Renal pelvis (tissue), 12 donors: ENCODE measurements around the gene LIPC. TPM values are rescaled to one million over a fixed set of nuclear protein-coding genes. Genes with fewer than 3 reads are reported as not detected.
A peak's percentile ranks its signal among the peaks of the same experiment; 100 is the strongest.

Experiments used
- DNase-seq: peaks from one replicate; pipeline ENCODE4 v3.0.0-alpha.2; 2013
- long read RNA-seq, 16 experiments: transcript quantifications; one replicate each; lab custom pipeline, GENCODE V29; 2026
- polyA plus RNA-seq, 3 donors: library from polyadenylated mRNA; unstranded; fragments of 120-200 nt; gene quantifications; one replicate each; pipeline ENCODE4 v1.2.1, GENCODE V29; 2013; ENCODE audit not compliant: insufficient read length in 3 of 3

LIPC gene
- polyA plus RNA-seq = 10 to 100 TPM; 13.0 to 19.2 (median 16.0) TPM
- long read RNA-seq, donor 1, partial matches to known transcripts = 0 of 3 reads
- long read RNA-seq, donor 1, other reads (novel, unspliced or antisense) = 0 of 3 reads
- long read RNA-seq, donor 2, partial matches to known transcripts = 12 of 16 reads
- long read RNA-seq, donor 2, other reads (novel, unspliced or antisense) = 0 of 16 reads
- long read RNA-seq, donor 3, partial matches to known transcripts = 0 of 1 reads
- long read RNA-seq, donor 3, other reads (novel, unspliced or antisense) = 0 of 1 reads
- long read RNA-seq, donor 4, partial matches to known transcripts = 0 of 2 reads
- long read RNA-seq, donor 4, other reads (novel, unspliced or antisense) = 0 of 2 reads
- long read RNA-seq, donor 5, partial matches to known transcripts = 0 of 2 reads
- long read RNA-seq, donor 5, other reads (novel, unspliced or antisense) = 0 of 2 reads
- long read RNA-seq, donor 6, partial matches to known transcripts = 0 of 2 reads
- long read RNA-seq, donor 6, other reads (novel, unspliced or antisense) = 0 of 2 reads
- long read RNA-seq, donor 7, partial matches to known transcripts = 0 of 3 reads
- long read RNA-seq, donor 7, other reads (novel, unspliced or antisense) = 0 of 3 reads
- long read RNA-seq, donor 8 = 0 reads
- long read RNA-seq, donor 9, partial matches to known transcripts = 5 of 8 reads
- long read RNA-seq, donor 9, other reads (novel, unspliced or antisense) = 0 of 8 reads
- long read RNA-seq, donor 10, partial matches to known transcripts = 0 of 1 reads
- long read RNA-seq, donor 10, other reads (novel, unspliced or antisense) = 0 of 1 reads
- long read RNA-seq, donor 11, partial matches to known transcripts = 0 of 4 reads
- long read RNA-seq, donor 11, other reads (novel, unspliced or antisense) = 0 of 4 reads
- long read RNA-seq, donor 12, partial matches to known transcripts = 0 of 2 reads
- long read RNA-seq, donor 12, other reads (novel, unspliced or antisense) = 0 of 2 reads
- long read RNA-seq, donor 13, partial matches to known transcripts = 17 of 18 reads
- long read RNA-seq, donor 13, other reads (novel, unspliced or antisense) = 0 of 18 reads
- long read RNA-seq, donor 14 = 0 reads
- long read RNA-seq, donor 15 = 0 reads
- long read RNA-seq, donor 16, partial matches to known transcripts = 0 of 2 reads
- long read RNA-seq, donor 16, other reads (novel, unspliced or antisense) = 0 of 2 reads

DNA sequence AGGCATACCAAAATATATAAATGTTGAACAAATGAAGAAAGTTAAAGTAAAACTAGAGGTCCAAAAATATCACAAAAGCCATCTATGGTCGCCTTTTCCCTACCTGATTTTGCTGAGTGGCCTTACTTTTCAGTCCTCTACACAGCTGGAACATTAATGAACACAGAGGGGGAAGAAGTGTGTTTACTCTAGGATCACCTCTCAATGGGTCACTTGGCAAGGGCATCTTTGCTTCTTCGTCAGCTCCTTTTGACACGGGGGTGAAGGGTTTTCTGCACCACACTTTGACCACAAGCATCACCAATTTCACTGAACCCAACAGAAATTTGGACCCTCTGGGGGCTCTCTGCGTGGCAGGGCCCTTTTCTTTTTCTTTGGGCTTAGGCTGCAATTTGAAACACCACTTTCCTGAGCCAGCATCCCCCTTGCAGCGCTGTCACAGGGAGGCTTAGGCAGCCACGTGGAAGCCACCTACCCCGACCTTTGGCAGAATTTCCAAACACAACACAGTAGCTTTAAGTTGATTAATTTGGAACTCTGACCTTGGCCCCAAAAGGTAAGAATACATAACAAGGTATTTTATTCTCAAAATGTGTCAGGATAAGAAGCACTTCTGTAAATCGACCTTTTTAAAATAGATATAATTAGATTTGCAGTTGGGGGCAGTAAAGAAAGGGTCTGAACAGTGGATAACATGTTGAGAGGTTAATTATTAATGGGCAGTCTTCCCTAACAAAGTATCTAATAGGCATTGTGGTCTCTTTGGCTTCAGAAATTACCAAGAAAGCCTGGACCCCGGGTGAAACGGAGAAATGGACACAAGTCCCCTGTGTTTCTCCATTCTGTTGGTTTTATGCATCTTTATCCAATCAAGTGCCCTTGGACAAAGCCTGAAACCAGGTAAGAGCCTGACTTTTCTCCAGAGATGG, at the start of gene LIPC:
TSS of gene LIPC (plus strand) at position 771 of the 929 bp plus-strand sequence. CDS start at position 813, 42 bp downstream.
- no peak for DNase-seq

DNA sequence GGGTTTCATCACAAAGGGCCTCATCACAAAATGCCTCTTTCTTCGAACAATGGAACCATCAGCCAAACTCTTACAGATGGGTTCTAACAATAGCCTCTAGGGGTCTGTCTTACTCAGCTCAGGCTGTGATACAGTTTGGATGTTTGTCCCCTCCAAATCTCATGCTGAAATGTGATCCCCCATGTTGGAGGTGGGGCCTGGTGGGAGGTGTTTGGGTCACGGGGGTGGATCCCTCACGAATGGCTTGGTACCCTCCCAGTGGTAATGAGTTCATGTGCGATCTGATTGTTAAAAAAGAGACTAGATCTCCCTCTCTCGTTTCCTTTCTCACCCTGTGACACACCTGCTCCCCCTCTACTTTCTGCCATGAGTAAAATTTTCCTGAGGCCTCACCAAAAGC, 47.9 kb upstream of the LIPC start:
- no peak for DNase-seq

DNA sequence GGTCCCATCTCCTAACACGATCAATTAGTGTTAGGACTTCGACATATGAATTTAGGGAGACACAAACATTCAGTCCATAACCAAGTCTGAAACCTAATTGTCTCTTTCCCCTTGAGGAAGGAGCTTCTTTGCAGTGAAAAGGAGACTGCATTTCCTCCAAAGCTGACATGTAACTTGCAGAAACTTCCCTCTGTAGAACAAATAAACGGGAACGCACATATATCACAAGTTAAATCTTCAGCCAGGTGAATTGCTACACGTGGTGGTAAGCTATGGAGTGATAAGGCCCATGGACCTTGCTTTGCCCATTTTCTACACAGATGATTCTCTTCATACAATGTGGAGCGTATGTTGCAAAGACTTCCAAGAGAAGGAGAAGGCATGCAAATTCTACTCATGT, 47.1 kb upstream of the LIPC start:
- no peak for DNase-seq

DNA sequence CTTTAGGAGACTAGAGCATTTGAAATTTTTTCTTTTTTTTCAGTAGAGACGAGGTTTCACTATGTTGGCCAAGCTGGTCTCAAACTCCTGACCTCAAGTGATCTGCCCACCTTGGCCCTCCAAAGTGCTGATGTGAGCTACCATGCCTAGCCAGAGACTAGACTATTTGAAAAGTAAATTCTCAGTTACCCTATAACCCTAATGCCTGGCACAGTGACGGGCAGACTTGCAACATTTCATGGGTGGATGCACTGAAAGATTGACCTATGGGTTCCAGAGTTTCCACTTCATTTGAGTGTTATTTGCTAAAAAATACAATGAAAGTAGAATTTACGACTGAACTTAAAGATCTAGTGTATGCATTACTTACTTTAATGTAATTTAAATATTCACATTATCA, 45.7 kb upstream of the LIPC start:
- no peak for DNase-seq

DNA sequence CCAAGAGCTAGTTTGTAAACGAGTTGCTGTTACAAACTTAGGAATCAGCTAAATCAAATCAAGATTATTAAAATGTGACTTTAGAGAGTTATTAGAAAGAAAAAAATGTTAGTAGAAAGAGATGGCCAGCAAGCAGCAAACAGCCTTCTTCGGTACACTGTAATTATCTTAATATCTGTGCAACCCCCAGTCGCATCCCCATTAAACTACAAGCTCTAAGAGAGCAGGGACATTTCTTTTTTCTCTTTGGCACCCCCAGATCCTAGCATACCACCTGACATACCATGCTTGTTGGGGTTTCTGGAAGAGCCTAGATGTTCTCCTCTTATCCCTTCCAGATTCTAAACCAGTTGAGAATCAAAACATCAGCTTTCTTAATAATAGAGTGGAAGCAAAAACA, 45.1 kb upstream of the LIPC start:
- DNase-seq = no peak

DNA sequence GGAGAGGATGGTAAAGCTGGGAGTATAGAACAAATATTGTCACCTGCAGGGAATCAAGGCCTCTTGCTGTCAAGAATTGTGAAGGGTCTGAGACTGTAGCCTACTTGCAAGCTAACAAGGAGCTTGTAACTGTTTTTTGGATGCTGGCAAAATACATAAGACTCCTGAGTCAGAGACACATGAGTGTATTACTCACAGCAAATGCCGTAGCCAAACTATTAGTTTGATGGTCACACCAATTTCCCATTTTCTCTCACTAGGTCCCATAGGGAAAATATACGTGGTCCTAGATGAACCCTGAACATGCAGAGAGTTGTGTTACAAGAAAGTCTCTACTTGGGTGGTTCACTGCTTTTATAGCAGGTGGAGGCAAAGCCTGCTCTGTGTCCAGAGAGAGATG, 44.7 kb upstream of the LIPC start:
- no peak for DNase-seq

DNA sequence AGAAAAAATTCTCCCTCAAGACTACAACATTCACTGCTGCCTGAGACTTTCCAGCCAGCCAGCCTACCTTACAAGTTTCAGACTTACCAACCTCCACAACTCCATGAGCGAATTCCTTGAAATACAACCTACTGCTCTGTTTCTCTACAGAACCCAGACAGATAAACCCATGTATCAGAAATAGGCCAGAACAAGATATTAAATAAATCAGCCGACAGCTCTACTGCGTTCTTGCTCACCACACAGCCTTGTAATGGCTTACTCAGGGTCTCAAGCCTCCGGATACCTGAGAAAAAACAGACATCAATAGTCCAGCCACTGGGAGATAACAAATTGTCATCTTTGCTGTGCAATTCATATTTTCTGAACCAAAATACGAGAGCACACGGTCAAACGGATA, 43.6 kb upstream of the LIPC start:
- DNase-seq = no peak

DNA sequence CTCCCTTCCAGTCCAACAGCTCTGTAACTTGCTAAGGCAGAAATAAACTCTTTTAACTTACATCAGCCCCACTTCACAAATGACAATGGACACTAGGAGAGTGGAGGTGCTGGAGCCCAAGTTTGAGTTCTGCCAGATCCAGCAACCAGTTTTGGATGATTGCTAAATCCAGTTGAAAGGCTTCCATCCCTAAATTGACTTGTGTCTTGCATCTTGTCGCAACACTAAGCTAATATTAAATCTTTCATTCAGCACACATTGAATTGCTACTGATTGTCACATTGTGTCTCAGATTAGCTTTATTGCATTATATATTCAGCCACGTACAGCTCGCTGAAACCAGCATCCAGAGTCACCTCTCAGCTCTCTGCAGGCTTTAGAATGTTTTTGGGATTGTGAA, 41.7 kb upstream of the LIPC start:
- no peak for DNase-seq

DNA sequence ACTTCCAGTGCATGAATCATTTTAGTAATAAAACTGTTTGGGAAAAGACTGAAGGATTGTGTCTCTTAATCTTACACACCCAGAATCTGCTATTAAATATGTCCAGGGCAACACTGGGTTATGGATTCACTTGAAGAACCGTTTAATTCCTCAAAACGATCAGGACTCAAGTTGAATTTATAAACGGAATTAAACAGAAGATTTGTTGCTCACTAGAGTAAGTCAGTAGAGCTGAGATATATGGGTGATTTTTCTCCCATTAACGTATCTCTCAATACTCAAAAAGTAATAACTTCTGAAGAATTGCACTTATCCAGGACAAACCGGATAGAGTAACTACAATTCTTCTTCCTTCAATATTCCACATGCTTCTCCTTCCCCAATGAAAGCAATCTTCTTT, 41.1 kb upstream of the LIPC start:
- no peak for DNase-seq

DNA sequence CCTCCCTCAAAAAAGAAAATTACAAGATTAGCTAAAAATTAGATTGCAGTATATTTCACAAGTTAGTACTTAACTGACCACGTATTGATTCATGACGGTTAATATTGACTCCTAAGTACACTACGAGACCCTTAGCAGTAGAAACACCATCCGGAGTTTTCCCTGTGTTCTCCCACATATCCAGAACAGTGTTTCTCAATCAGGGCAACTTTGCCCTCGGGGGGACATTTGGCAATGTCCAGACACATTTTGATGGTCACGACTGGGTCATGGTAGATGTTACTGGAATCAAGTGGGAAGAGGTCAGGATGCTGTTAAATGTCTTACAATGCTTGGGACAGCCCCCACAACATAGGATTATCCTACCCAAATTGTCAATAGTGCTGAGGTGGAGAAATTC, 40.7 kb upstream of the LIPC start:
- DNase-seq = no peak

DNA sequence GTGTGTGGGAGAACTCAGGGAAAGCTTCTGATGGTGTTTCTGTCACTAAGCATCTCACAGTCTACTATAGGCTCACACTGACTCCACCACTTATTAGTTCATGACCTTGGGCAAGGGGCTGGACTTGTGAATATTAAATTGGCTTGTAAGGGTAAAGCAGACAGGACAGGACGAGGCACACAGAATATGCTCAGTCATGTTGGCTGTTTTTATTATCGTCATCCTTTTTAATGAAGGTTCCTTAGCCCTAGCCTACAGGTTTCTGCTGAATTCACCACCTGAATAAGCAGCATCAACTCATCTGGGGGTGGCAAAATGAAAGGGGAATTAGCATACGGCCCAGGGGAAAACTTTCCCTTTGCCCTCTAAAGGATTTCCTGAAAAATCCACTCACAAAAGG, 39.6 kb upstream of the LIPC start:
- DNase-seq = no peak

DNA sequence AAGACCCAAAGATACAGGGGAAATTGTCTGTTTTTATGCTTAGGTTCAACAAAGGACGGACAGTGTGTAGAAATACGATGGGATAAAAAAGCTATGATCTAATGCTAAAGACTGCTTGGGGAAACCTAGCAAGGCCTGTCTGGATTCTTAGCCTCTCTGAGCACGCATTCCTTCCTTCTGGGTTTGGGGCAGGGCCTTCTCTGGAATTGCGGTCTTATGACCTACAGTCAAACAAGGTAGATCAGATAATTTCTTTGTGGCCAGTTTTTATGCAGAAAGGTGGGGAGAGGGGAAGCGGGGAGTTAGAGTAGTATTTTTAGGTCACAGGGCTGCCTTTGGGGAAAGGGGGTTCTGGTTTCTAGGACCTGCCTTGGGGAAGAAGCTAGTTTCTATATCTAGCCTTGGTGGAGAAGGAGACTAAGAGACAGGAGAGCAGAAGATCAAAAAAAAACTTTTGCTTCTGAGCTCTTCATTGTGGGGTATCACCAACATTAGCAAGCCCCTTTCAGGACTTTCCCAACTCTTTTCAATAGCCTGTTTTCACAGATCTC, 39.1 kb upstream of the LIPC start:
- no peak for DNase-seq

DNA sequence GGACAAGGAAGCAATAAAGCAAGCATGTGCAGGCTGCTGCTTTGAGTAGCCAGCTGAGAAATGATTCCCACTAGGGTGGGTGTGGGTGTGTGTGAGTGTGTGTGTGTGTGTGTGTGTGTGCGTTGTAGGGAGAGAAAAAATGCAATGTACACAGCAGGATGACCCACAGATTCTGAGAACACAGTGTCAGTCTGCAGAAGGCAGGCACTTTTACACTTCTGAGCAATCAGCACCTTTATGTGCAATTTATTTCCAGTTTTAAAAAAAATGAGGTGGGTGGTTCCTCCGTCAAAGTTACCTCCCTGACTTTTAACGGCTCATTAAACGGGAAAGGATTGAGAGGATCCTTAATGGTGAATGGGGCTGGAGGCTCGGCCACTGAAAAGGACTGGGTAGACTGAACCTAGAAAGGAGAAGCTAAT, 38.5 kb upstream of the LIPC start:
- peak; percentile 74 for DNase-seq

DNA sequence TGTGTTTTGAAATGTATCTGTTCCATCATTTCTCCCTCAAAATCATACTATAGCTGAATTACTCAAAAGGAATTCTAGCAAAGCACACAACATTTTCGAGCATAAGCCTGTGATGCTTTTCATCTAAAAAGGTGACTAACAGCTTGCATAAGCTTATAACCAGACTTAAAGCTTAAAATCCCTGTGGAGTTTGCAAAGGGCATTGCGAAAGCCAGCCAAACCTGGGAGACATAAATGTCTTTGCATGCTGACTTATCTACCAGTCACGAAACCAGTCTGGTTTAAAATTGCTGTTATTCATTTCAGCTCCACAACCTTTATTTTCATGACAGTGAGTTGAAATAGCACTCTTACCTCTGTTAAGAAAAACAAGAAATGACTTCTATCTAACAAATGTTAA, 35.6 kb upstream of the LIPC start:
- no peak for DNase-seq

DNA sequence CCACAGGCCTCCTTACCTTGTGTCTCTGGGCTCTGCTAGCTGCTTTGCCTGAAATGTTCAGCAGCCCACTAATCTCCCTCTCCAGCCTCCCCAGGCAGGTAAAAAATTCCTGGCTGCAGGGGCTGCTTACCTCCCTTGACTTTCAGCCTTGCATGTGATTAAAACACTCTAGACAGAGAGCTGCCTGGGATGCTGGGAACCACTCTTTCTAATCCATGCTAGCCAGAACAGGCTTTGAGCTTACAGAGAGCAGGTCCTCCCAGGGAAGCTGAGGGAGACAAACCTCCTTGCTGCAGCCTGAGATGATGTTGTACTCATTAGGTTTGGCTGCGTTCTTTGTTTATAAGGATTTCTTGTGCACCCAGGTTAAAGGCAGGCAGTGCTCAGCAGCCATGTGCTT, 33.7 kb upstream of the LIPC start:
- no peak for DNase-seq

DNA sequence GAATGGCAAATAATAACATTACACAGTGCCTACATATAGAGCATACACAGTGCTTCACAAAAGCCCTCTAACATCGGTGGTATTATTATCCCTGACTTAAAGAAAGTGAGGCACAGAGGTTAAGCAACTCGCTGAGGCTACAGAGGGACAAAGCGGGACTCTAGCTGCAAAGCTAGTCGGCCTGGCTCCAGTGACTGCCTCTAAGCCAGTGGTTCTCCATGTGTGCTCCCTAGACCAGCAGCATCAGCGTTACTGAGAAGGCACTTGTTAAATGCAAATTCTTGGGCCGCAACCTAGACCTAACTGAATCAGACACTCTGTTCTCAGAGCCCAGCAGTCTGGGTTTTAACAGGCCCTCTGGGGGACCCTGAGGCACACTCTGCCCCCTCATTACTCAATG, 33.1 kb upstream of the LIPC start:
- DNase-seq = no peak

DNA sequence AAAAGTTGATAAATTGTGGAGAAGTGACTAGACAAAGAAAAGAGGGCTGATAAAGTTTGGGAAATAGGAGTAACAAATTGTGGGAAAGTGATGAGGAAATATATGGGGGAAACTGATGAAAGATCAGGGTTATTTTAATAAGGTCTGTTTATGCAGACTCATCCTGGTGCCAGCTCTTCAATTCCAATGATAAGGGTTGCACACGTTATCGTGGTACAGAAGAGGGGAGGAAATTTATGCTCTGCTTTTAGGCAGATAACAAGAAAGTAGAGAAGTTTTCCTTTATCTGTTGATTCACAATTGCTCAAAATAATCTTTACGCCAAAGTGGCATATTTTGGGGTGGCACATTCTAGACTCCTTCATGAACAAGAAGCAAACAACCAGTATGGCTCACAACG, 32.1 kb upstream of the LIPC start:
- no peak for DNase-seq

DNA sequence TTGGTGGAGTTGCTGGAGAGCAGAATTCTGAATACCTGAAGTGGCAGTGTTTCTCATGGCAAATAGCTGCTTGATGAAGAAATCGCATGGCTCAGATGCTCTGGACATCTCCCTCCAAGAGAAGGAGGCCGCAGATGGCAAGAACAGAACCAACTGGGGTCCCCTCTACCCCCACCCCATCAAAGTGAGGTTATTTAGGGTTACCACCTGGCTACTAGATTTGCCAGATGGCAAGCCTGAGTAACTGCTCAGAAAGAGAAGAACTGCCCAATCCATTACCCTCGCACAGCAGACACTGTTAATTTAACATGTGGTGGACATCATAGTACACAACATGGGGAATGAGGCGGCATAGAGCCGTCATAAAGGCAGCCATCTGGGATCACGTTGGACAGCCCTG, 30.5 kb upstream of the LIPC start:
- DNase-seq = no peak

DNA sequence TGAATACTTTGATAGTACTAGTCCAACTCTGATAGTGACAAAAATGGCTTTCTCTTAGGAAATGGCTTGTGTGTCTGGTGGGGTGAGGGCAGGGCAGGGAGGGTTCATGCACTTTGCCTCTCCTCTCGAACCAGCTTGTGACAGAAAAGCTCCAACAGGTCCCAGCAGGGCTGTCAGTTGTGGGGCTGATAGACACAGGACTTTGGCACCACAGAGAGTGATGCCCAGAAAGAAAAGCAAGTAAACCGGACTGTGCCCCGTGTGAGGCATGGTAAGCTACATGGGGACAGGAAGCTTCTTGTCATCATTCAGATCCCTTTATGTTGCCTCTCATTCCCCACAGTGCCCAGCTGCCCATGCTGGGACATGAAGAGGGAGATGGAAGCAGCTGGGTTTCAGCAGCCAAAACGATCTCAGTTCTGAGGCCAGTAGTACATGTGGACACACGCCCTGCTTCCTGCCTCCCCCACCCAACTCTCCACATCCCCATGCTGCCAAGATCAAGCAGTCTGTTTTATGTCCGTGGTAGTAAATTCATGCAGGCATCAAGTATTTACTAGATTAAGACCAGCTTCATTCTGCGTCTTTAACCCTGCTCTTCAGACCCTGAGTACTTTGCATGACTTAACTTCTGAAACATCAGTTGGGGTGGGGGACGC, 29.7 kb upstream of the LIPC start:
- DNase-seq = no peak

DNA sequence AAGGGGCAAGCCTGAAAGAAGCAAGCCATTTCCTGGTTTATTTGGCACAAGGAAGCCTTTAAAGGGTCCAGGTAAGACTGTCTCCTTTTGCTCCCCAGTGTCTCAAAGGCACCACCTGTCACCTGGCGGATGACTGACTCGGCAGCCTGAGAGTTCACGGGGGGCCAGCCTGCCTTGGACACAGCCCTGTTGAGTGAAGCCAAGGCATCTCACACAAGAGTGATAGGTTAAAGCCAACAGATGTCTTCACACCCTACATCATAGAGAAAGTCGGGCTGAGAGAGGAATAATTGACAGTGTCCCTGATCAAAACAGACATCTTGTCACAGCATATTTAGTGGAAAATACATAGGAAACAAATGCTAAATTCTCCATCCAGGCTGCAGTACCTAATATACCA, 28.2 kb upstream of the LIPC start:
- no peak for DNase-seq
